Activated CD4-positive, alpha-beta memory T cell treated with anti-CD3 and anti-CD28 coated beads for 36 hours (primary cell): ENCODE measurements around the gene FBXO47. TPM values are rescaled to one million over a fixed set of nuclear protein-coding genes. Genes with fewer than 3 reads are reported as not detected.
"Not testable (repeated sequence)": the region's sequence is repeated elsewhere in the genome, so short reads cannot be mapped to it uniquely, and the experiment has no call there.

Experiments
- CTCF ChIA-PET: fragments of 350-600 bp; sonication (Branson Sonifier 250); formaldehyde crosslinking; loops from one replicate; lab custom pipeline; 2021; ENCODE audit warnings: antibody characterized with exemption, inconsistent platforms; lab: Charles Lee
- POLR2A ChIA-PET: fragments of 350-600 bp; sonication (Branson Sonifier 250); formaldehyde crosslinking; loops from one replicate; lab custom pipeline; 2021; ENCODE audit warnings: antibody characterized with exemption; lab: Charles Lee
- DNase-seq: peaks from one replicate; pipeline ENCODE4 v3.0.0-alpha.2; 2020
- H3K27ac Mint-ChIP-seq: one replicate; pipeline ENCODE4 v1.8.0; 2021; ENCODE audit warnings: mixed read lengths
- H3K27me3 Mint-ChIP-seq: one replicate; pipeline ENCODE4 v1.8.0; 2021; ENCODE audit warnings: mixed read lengths
- H3K36me3 Mint-ChIP-seq: one replicate; pipeline ENCODE4 v1.8.0; 2021; ENCODE audit warnings: mixed read lengths
- H3K4me1 Mint-ChIP-seq: one replicate; pipeline ENCODE4 v1.8.0; 2021; ENCODE audit warnings: low read depth, mixed read lengths
- H3K4me3 Mint-ChIP-seq: one replicate; pipeline ENCODE4 v1.8.0; 2021; ENCODE audit warnings: mild to moderate bottlenecking, mixed read lengths
- H3K9me3 Mint-ChIP-seq: one replicate; pipeline ENCODE4 v1.8.0; 2021; ENCODE audit warnings: mixed read lengths
- intact Hi-C: fragments of 100-400 bp; cut with micrococcal nuclease; formaldehyde crosslinking; loops from one replicate; pipeline ENCODE4 v1.15.1; 2023
- total RNA-seq, 2 experiments: library from RNA; stranded (reverse); gene quantifications; one replicate each; pipeline ENCODE4 v1.2.3, GENCODE V29; 2021

FBXO47 gene
- total RNA-seq, 2 experiments from 2014 or later: not detected

- DNase-seq: peak; percentile 4
- Mint-ChIP-seq H3K9me3 (no peaks in the 10 kb centered on the region), H3K27ac (peak overlapping the region; percentile 2), H3K27me3 (no peaks in the 10 kb centered on the region), H3K36me3 (peaks cover 24% of the 10 kb centered on the region), H3K4me1 (peaks cover 11% of the 10 kb centered on the region), H3K4me3 (no peak overlapping the region)
- ChIA-PET POLR2A (no interaction called here), CTCF (interaction anchor here (0.9 kb wide), 1 partner anchor 50 kb away, joined by 3 read pairs; the partner anchor contains the start of gene LASP1)
- intact Hi-C loops: no loop called here
Observed at GRCh38 chr17:38919316-38920078, 47.7 kb downstream of the FBXO47 start.

- H3K36me3 Mint-ChIP-seq: peaks cover 30% of the 10 kb centered on the region
- no peaks in the 10 kb centered on the region for H3K9me3 Mint-ChIP-seq
- ChIA-PET POLR2A (no interaction called here), CTCF (interaction anchor here (0.9 kb wide), 1 partner anchor 49 kb away, joined by 3 read pairs; the partner anchor contains the start of gene LASP1)
- DNase-seq: peak; percentile 2
- no peaks in the 10 kb centered on the region for H3K27me3 Mint-ChIP-seq
- intact Hi-C loops: no loop called here
- H3K4me1 Mint-ChIP-seq: peaks cover 11% of the 10 kb centered on the region
- H3K4me3 Mint-ChIP-seq: no peak overlapping the region
- H3K27ac Mint-ChIP-seq: no peak overlapping the region
Observed at GRCh38 chr17:38918916-38919315, 48.3 kb downstream of the FBXO47 start.

GRCh38 chr17:38918129-38918913 is 48.9 kb downstream of the FBXO47 start:
- ChIA-PET POLR2A (no interaction called here), CTCF (interaction anchor here (0.7 kb wide), 1 partner anchor 20 kb away, joined by 3 read pairs; no protein-coding TSS in a partner anchor)
- Mint-ChIP-seq H3K36me3 (peaks cover 31% of the 10 kb centered on the region), H3K27me3 (no peaks in the 10 kb centered on the region), H3K4me3 (no peak overlapping the region), H3K9me3 (no peaks in the 10 kb centered on the region), H3K27ac (peak overlapping the region; percentile 6), H3K4me1 (peaks cover 11% of the 10 kb centered on the region)
- intact Hi-C loops: no loop called here
- peak; percentile 12 for DNase-seq

GRCh38 chr17:38917259-38917658 is 49.9 kb downstream of the FBXO47 start:
- ChIA-PET CTCF (interaction anchor here (0.7 kb wide), 1 partner anchor 19 kb away, joined by 3 read pairs; no protein-coding TSS in a partner anchor), POLR2A (no interaction called here)
- intact Hi-C loops: no loop called here
- Mint-ChIP-seq H3K4me3 (no peak overlapping the region), H3K4me1 (peaks cover 11% of the 10 kb centered on the region), H3K9me3 (no peaks in the 10 kb centered on the region), H3K27ac (no peak overlapping the region), H3K27me3 (no peaks in the 10 kb centered on the region), H3K36me3 (peaks cover 31% of the 10 kb centered on the region)
- peak; percentile 2 for DNase-seq

- intact Hi-C loops: no loop called here
- Mint-ChIP-seq H3K36me3 (peaks cover 31% of the 10 kb centered on the region), H3K9me3 (no peaks in the 10 kb centered on the region), H3K27me3 (no peaks in the 10 kb centered on the region), H3K4me1 (peaks cover 8% of the 10 kb centered on the region), H3K4me3 (no peak overlapping the region), H3K27ac (no peak overlapping the region)
- ChIA-PET CTCF (no interaction called here), POLR2A (no interaction called here)
- peak; percentile 5 for DNase-seq
Observed at GRCh38 chr17:38916771-38917170, 50.4 kb downstream of the FBXO47 start.

GRCh38 chr17:38915639-38915995 is 51.6 kb downstream of the FBXO47 start:
- intact Hi-C loops: no loop called here
- Mint-ChIP-seq H3K27ac (no peak overlapping the region), H3K36me3 (peaks cover 31% of the 10 kb centered on the region), H3K4me1 (peaks cover 3% of the 10 kb centered on the region), H3K4me3 (no peak overlapping the region), H3K9me3 (no peaks in the 10 kb centered on the region), H3K27me3 (no peaks in the 10 kb centered on the region)
- POLR2A ChIA-PET: no interaction called here
- DNase-seq: no peak
- CTCF ChIA-PET: interaction anchor here (1.2 kb wide), 1 partner anchor 14 kb away, joined by 3 read pairs; no protein-coding TSS in a partner anchor

- H3K27ac Mint-ChIP-seq: no peak overlapping the region
- intact Hi-C loops: no loop called here
- no peaks in the 10 kb centered on the region for H3K27me3 Mint-ChIP-seq
- CTCF ChIA-PET: interaction anchor here (1.2 to 1.5 kb wide), 2 partner anchors 10 to 14 kb away, joined by 3 to 5 read pairs; partner anchors contain the start of gene LASP1NB
- peak; percentile 7 for DNase-seq
- no peaks in the 10 kb centered on the region for H3K4me1 Mint-ChIP-seq
- no peaks in the 10 kb centered on the region for H3K9me3 Mint-ChIP-seq
- peaks cover 31% of the 10 kb centered on the region for H3K36me3 Mint-ChIP-seq
- POLR2A ChIA-PET: interaction anchor here (0.7 kb wide), 1 partner anchor 38 kb away, joined by 3 read pairs; no protein-coding TSS in a partner anchor
- H3K4me3 Mint-ChIP-seq: no peak overlapping the region
Observed at GRCh38 chr17:38914741-38915638, 52.2 kb downstream of the FBXO47 start.

- ChIA-PET CTCF (no interaction called here), POLR2A (no interaction called here)
- DNase-seq: peak; percentile 7
- intact Hi-C loops: no loop called here
- no peaks in the 10 kb centered on the region for H3K9me3 Mint-ChIP-seq
- no peaks in the 10 kb centered on the region for H3K27me3 Mint-ChIP-seq
- H3K27ac Mint-ChIP-seq: peak overlapping the region; percentile 13
- H3K4me1 Mint-ChIP-seq: peaks cover 10% of the 10 kb centered on the region
- no peak overlapping the region for H3K4me3 Mint-ChIP-seq
- peaks cover 14% of the 10 kb centered on the region for H3K36me3 Mint-ChIP-seq
Observed at GRCh38 chr17:38912221-38912813, 54.9 kb downstream of the FBXO47 start.

- CTCF ChIA-PET, H3K36me3 Mint-ChIP-seq, POLR2A ChIA-PET, H3K27me3 Mint-ChIP-seq, H3K4me3 Mint-ChIP-seq, H3K9me3 Mint-ChIP-seq, intact Hi-C loops: not testable (repeated sequence)
- H3K4me1 Mint-ChIP-seq: peaks cover 12% of the 10 kb centered on the region
- H3K27ac Mint-ChIP-seq: peak overlapping the region; percentile 42
- peak; percentile 8 for DNase-seq
Observed at GRCh38 chr17:38911731-38912081, 55.5 kb downstream of the FBXO47 start.

- H3K4me3 Mint-ChIP-seq: no peak overlapping the region
- H3K4me1 Mint-ChIP-seq: peaks cover 12% of the 10 kb centered on the region
- no peak for DNase-seq
- POLR2A ChIA-PET: no interaction called here
- H3K36me3 Mint-ChIP-seq: peaks cover 7% of the 10 kb centered on the region
- CTCF ChIA-PET: no interaction called here
- no peaks in the 10 kb centered on the region for H3K27me3 Mint-ChIP-seq
- intact Hi-C loops: no loop called here
- peak overlapping the region; percentile 42 for H3K27ac Mint-ChIP-seq
- no peaks in the 10 kb centered on the region for H3K9me3 Mint-ChIP-seq
Observed at GRCh38 chr17:38911081-38911730, 56.0 kb downstream of the FBXO47 start.

- intact Hi-C loops: no loop called here
- H3K4me3 Mint-ChIP-seq: no peak overlapping the region
- H3K4me1 Mint-ChIP-seq: peaks cover 12% of the 10 kb centered on the region
- no peak overlapping the region for H3K27ac Mint-ChIP-seq
- CTCF ChIA-PET: no interaction called here
- no peaks in the 10 kb centered on the region for H3K9me3 Mint-ChIP-seq
- no peaks in the 10 kb centered on the region for H3K27me3 Mint-ChIP-seq
- POLR2A ChIA-PET: no interaction called here
- H3K36me3 Mint-ChIP-seq: peaks cover 10% of the 10 kb centered on the region
- no peak for DNase-seq
Observed at GRCh38 chr17:38910325-38910724, 56.9 kb downstream of the FBXO47 start.
